ENCODE data around the gene GABRG3.

The GABRG3 gene

GRCh38 chr15:27482287-27482686 lies 511.3 kb downstream of the GABRG3 start:
- Histone ChIP-seq H3K27ac (ENCODE audit: extremely low read depth, low read depth, low read length) (no peak overlapping the region), H3K36me3 (ENCODE audit: control insufficient read depth in 2 of 2, insufficient read depth in 1 of 2, low read length in 2 of 2) (no peaks in the 10 kb centered on the region), H3K9me3 (ENCODE audit: control insufficient read depth, insufficient read depth, low read depth, low read length) (no peaks in the 10 kb centered on the region), H3K4me3 (ENCODE audit: low read depth, low read length) (no peak overlapping the region), H3K4me1 (ENCODE audit: control insufficient read depth, insufficient read depth, low read length) (no peaks in the 10 kb centered on the region)
- ChIA-PET CTCF (no interaction called here), POLR2A (no interaction called here)
- TF ChIP-seq, protein P1, sequence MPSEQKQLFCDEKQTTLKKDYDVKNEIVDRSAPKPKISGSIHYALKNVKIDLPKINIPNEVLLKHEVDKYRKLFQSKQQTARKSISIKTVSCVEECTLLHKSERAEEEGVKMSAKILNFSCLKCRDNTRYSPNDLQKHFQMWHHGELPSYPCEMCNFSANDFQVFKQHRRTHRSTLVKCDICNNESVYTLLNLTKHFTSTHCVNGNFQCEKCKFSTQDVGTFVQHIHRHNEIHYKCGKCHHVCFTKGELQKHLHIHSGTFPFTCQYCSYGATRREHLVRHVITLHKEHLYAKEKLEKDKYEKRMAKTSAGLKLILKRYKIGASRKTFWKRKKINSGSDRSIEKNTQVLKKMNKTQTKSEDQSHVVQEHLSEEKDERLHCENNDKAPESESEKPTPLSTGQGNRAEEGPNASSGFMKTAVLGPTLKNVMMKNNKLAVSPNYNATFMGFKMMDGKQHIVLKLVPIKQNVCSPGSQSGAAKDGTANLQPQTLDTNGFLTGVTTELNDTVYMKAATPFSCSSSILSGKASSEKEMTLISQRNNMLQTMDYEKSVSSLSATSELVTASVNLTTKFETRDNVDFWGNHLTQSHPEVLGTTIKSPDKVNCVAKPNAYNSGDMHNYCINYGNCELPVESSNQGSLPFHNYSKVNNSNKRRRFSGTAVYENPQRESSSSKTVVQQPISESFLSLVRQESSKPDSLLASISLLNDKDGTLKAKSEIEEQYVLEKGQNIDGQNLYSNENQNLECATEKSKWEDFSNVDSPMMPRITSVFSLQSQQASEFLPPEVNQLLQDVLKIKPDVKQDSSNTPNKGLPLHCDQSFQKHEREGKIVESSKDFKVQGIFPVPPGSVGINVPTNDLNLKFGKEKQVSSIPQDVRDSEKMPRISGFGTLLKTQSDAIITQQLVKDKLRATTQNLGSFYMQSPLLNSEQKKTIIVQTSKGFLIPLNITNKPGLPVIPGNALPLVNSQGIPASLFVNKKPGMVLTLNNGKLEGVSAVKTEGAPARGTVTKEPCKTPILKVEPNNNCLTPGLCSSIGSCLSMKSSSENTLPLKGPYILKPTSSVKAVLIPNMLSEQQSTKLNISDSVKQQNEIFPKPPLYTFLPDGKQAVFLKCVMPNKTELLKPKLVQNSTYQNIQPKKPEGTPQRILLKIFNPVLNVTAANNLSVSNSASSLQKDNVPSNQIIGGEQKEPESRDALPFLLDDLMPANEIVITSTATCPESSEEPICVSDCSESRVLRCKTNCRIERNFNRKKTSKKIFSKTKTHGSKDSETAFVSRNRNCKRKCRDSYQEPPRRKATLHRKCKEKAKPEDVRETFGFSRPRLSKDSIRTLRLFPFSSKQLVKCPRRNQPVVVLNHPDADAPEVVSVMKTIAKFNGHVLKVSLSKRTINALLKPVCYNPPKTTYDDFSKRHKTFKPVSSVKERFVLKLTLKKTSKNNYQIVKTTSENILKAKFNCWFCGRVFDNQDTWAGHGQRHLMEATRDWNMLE (tag by site-specific recombination; conservative IDR thresholded peaks at IDR 0.05; ENCODE audit: low read depth), result no peak
- no peak for TF ChIP-seq SP3 (tag by site-specific recombination; IDR thresholded peaks at IDR 0.05)
- TF ChIP-seq, protein P2, sequence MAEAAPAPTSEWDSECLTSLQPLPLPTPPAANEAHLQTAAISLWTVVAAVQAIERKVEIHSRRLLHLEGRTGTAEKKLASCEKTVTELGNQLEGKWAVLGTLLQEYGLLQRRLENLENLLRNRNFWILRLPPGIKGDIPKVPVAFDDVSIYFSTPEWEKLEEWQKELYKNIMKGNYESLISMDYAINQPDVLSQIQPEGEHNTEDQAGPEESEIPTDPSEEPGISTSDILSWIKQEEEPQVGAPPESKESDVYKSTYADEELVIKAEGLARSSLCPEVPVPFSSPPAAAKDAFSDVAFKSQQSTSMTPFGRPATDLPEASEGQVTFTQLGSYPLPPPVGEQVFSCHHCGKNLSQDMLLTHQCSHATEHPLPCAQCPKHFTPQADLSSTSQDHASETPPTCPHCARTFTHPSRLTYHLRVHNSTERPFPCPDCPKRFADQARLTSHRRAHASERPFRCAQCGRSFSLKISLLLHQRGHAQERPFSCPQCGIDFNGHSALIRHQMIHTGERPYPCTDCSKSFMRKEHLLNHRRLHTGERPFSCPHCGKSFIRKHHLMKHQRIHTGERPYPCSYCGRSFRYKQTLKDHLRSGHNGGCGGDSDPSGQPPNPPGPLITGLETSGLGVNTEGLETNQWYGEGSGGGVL (tag by site-specific recombination; IDR thresholded peaks at IDR 0.05), result no peak
- TF ChIP-seq, protein P3, sequence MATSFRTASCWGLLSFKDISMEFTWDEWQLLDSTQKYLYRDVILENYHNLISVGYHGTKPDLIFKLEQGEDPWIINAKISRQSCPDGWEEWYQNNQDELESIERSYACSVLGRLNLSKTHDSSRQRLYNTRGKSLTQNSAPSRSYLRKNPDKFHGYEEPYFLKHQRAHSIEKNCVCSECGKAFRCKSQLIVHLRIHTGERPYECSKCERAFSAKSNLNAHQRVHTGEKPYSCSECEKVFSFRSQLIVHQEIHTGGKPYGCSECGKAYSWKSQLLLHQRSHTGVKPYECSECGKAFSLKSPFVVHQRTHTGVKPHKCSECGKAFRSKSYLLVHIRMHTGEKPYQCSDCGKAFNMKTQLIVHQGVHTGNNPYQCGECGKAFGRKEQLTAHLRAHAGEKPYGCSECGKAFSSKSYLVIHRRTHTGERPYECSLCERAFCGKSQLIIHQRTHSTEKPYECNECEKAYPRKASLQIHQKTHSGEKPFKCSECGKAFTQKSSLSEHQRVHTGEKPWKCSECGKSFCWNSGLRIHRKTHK (tag by site-specific recombination; IDR thresholded peaks at IDR 0.05), result no peak
- no peak for TF ChIP-seq ZNF837 (tag by site-specific recombination; IDR thresholded peaks at IDR 0.05)
- no peak for TF ChIP-seq ZNF623 (tag by site-specific recombination; IDR thresholded peaks at IDR 0.05)
- TF ChIP-seq ZNF560 (tag by site-specific recombination; IDR thresholded peaks at IDR 0.05; ENCODE audit: borderline replicate concordance), result no peak
- no peak for TF ChIP-seq TRIM28 (IDR thresholded peaks at IDR 0.05; ENCODE audit: borderline replicate concordance, low read length)
- no peak for TF ChIP-seq SP7 (tag by site-specific recombination; IDR thresholded peaks at IDR 0.05)
- no peak for TF ChIP-seq ZNF248 (tag by site-specific recombination; IDR thresholded peaks at IDR 0.05)
- no peak for TF ChIP-seq ZIC2 (tag by site-specific recombination; IDR thresholded peaks at IDR 0.05)
- no peak for TF ChIP-seq REPIN1 (tag by site-specific recombination; IDR thresholded peaks at IDR 0.05; ENCODE audit: low read depth)
- no peak for TF ChIP-seq ZNF626 (tag by site-specific recombination; IDR thresholded peaks at IDR 0.05)
- no peak for TF ChIP-seq ZNF600 (tag by site-specific recombination; IDR thresholded peaks at IDR 0.05)

GRCh38 chr15:27483124-27483523 lies 512.1 kb downstream of the GABRG3 start:
- ChIA-PET CTCF (no interaction called here), POLR2A (no interaction called here)
- no peaks in the 10 kb centered on the region for H3K36me3 ChIP-seq (ENCODE audit: control insufficient read depth in 2 of 2, insufficient read depth in 1 of 2, low read length in 2 of 2)
- no peaks in the 10 kb centered on the region for H3K4me1 ChIP-seq (ENCODE audit: control insufficient read depth, insufficient read depth, low read length)
- H3K9me3 ChIP-seq (ENCODE audit: control insufficient read depth, insufficient read depth, low read depth, low read length), result no peaks in the 10 kb centered on the region
- H3K4me3 ChIP-seq (ENCODE audit: low read depth, low read length), result no peak overlapping the region
- no peak overlapping the region for H3K27ac ChIP-seq (ENCODE audit: extremely low read depth, low read depth, low read length)
- TF ChIP-seq ZFP41 (tag by site-specific recombination; IDR thresholded peaks at IDR 0.05; ENCODE audit: borderline replicate concordance) (no peak), ZIC2 (tag by site-specific recombination; IDR thresholded peaks at IDR 0.05) (no peak), ZNF341 (tag by site-specific recombination; IDR thresholded peaks at IDR 0.05; ENCODE audit: low read depth) (no peak), ZNF830 (tag by site-specific recombination; IDR thresholded peaks at IDR 0.05; ENCODE audit: low read depth) (no peak), GLI2 (tag by site-specific recombination; IDR thresholded peaks at IDR 0.05; ENCODE audit: borderline replicate concordance, low read depth) (no peak), ZNF660 (tag by site-specific recombination; IDR thresholded peaks at IDR 0.05) (no peak), ZNF148 (tag by site-specific recombination; IDR thresholded peaks at IDR 0.05; ENCODE audit: borderline replicate concordance) (no peak), ZNF776 (tag by site-specific recombination; IDR thresholded peaks at IDR 0.05; ENCODE audit: borderline replicate concordance) (no peak), EGR2 (tag by site-specific recombination; IDR thresholded peaks at IDR 0.05; ENCODE audit: low read depth) (no peak), KLF7 (tag by site-specific recombination; IDR thresholded peaks at IDR 0.05; ENCODE audit: borderline replicate concordance) (no peak), ZSCAN4 (tag by site-specific recombination; IDR thresholded peaks at IDR 0.05) (no peak), ZNF707 (tag by site-specific recombination; IDR thresholded peaks at IDR 0.05) (no peak)
